Suprapubic skin (tissue), 4 donors: ENCODE results near the gene MACC1. TPM values are rescaled to one million over a fixed set of nuclear protein-coding genes. Genes with fewer than 3 reads are reported as not detected.
"Not testable (repeated sequence)": the region's sequence is repeated elsewhere in the genome, so short reads cannot be mapped to it uniquely, and the experiment has no call there.

Experiments
- DNase-seq, 2 donors: peaks; one replicate each; pipeline ENCODE4 v3.0.0-alpha.2; 2019; ENCODE audit warnings: low spot score in 2 of 2
- H3K27ac ChIP-seq: fragments of 200-600 bp; sonication (generic); one replicate; pipeline ENCODE4 v1.5.1; 2019
- H3K27me3 ChIP-seq: fragments of 200-600 bp; sonication (generic); one replicate; pipeline ENCODE4 v1.5.1; 2019
- H3K36me3 ChIP-seq: fragments of 200-600 bp; sonication (generic); one replicate; pipeline ENCODE4 v1.5.1; 2019
- H3K4me1 ChIP-seq: fragments of 200-600 bp; sonication (generic); one replicate; pipeline ENCODE4 v1.5.1; 2019
- H3K4me3 ChIP-seq: fragments of 200-600 bp; sonication (generic); one replicate; pipeline ENCODE4 v1.5.1; 2019; ENCODE audit warnings: mild to moderate bottlenecking
- H3K9me3 ChIP-seq: fragments of 200-600 bp; sonication (generic); one replicate; pipeline ENCODE4 v1.5.1; 2019
- EP300 ChIP-seq: sonication (generic); formaldehyde crosslinking; IDR thresholded peaks from one replicate; pipeline ENCODE4 v1.6.1; 2017; ENCODE audit warnings: antibody characterized with exemption
- POLR2A ChIP-seq, 2 donors: fragments of 450-650 bp; IDR thresholded peaks; one replicate each; pipeline ENCODE4 v1.6.1; 2017; ENCODE audit warnings: antibody characterized with exemption in 2 of 2, mild to moderate bottlenecking in 2 of 2, moderate library complexity in 2 of 2
- POLR2AphosphoS5 ChIP-seq, 3 donors: sonication (generic); formaldehyde crosslinking; IDR thresholded peaks; one replicate each; pipeline ENCODE4 v1.6.1; 2017; ENCODE audit warnings: antibody characterized with exemption in 3 of 3
- WGBS: methylation state at CpG from one replicate; pipeline ENCODE4 v1.1.5; 2018; 5-methylcytosine and 5-hydroxymethylcytosine counted together
- total RNA-seq, 4 donors: library from RNA; depleted of rRNA; stranded (reverse); fragments of >200 nt; gene quantifications; one replicate each; pipeline ENCODE4 v1.1.0, GENCODE V29; 2016
- TF ChIP-seq, protein P1 (sequence below), 2 donors: fragments of 200-600 bp in 1 of 2; fragments of 450-650 bp in 1 of 2; sonication (generic) in 1 of 2; IDR thresholded peaks; one replicate each; pipeline ENCODE4 v1.5.1; 2016 to 2019; ENCODE audit warnings: antibody characterized with exemption in 2 of 2, mild to moderate bottlenecking in 1 of 2, moderate library complexity in 1 of 2

MACC1 gene
- total RNA-seq, 4 donors from 2014 or later, result 8.6 to 13.0 (median 11.5) TPM

- WGBS, result 86% methylated on average over 4 of the region's 4 CpGs
- no peak overlapping the region for H3K4me3 ChIP-seq
- H3K36me3 ChIP-seq, result no peaks in the 10 kb centered on the region
- no peak for DNase-seq
- TF ChIP-seq, protein P1, sequence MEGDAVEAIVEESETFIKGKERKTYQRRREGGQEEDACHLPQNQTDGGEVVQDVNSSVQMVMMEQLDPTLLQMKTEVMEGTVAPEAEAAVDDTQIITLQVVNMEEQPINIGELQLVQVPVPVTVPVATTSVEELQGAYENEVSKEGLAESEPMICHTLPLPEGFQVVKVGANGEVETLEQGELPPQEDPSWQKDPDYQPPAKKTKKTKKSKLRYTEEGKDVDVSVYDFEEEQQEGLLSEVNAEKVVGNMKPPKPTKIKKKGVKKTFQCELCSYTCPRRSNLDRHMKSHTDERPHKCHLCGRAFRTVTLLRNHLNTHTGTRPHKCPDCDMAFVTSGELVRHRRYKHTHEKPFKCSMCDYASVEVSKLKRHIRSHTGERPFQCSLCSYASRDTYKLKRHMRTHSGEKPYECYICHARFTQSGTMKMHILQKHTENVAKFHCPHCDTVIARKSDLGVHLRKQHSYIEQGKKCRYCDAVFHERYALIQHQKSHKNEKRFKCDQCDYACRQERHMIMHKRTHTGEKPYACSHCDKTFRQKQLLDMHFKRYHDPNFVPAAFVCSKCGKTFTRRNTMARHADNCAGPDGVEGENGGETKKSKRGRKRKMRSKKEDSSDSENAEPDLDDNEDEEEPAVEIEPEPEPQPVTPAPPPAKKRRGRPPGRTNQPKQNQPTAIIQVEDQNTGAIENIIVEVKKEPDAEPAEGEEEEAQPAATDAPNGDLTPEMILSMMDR (IDR thresholded peaks at IDR 0.05), result no peak
- TF ChIP-seq POLR2A (IDR thresholded peaks at IDR 0.05) (no peak), POLR2AphosphoS5 (IDR thresholded peaks at IDR 0.05) (no peak), EP300 (no peak)
- no peaks in the 10 kb centered on the region for H3K4me1 ChIP-seq
- H3K27me3 ChIP-seq, result no peaks in the 10 kb centered on the region
- no peak overlapping the region for H3K27ac ChIP-seq
- no peaks in the 10 kb centered on the region for H3K9me3 ChIP-seq
These were observed 85.4 kb downstream of the MACC1 start for GRCh38 chr7:20131776-20132175.

GRCh38 chr7:20129920-20130319, 87.3 kb downstream of the MACC1 start:
- TF ChIP-seq, protein P1 (IDR thresholded peaks at IDR 0.05), result no peak
- TF ChIP-seq POLR2A (IDR thresholded peaks at IDR 0.05) (no peak), EP300 (no peak), POLR2AphosphoS5 (IDR thresholded peaks at IDR 0.05) (no peak)
- Histone ChIP-seq H3K4me3 (no peak overlapping the region), H3K27me3 (no peaks in the 10 kb centered on the region), H3K27ac (peak overlapping the region; percentile 73), H3K4me1 (no peaks in the 10 kb centered on the region), H3K36me3 (no peaks in the 10 kb centered on the region), H3K9me3 (no peaks in the 10 kb centered on the region)
- DNase-seq, result no peak

DNA sequence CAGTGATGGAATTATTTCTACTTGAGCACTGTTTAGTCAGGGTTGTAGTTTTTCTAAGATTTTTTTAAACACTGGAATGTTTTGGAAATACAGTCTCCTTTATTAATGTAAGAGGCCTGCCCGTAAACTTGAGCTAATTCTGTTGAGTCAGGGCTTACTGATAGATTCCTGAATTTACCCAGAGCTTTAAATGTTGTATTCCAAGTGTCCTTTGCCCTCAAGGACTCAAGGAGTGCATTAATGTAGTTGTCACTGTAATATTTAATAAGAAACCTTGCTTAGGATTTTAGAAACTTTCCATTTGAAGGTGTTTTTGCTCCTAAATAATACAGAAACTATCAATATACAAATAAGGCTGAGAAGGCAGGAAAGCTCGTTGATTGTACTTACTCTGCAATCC, 89.2 kb downstream of the MACC1 start:
- H3K9me3 ChIP-seq, result no peaks in the 10 kb centered on the region
- H3K27ac ChIP-seq, result no peak overlapping the region
- no peaks in the 10 kb centered on the region for H3K27me3 ChIP-seq
- no peaks in the 10 kb centered on the region for H3K36me3 ChIP-seq
- H3K4me1 ChIP-seq, result no peaks in the 10 kb centered on the region
- no peak for DNase-seq
- 66% methylated on average over 2 of the region's 2 CpGs for WGBS
- TF ChIP-seq, protein P1 (IDR thresholded peaks at IDR 0.05), result no peak
- TF ChIP-seq EP300 (no peak), POLR2A (IDR thresholded peaks at IDR 0.05) (no peak), POLR2AphosphoS5 (IDR thresholded peaks at IDR 0.05) (no peak)
- no peak overlapping the region for H3K4me3 ChIP-seq

DNA sequence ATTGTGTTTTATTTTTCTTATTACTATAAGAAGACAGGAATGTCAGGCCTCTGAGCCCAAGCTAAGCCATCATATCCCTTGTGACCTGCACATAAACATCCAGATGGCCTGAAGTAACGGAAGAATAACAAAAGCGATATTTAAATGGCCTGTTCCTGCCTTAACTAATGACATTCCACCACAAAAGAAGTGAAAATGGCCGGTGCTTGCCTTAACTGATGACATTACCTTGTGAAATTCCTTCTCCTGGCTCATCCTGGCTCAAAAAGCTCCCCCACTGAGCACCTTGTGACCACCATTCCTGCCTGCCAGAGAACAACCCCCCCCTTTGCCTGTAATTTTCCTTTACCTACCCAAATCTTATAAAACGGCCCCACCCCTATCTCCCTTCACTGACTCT, 91.1 kb downstream of the MACC1 start:
- H3K27ac ChIP-seq, H3K9me3 ChIP-seq, H3K27me3 ChIP-seq, H3K4me3 ChIP-seq, H3K4me1 ChIP-seq, DNase-seq, H3K36me3 ChIP-seq: not testable (repeated sequence)
- 83% methylated on average over 4 of the region's 4 CpGs for WGBS

GRCh38 chr7:20124087-20124486, 93.1 kb downstream of the MACC1 start:
- H3K9me3 ChIP-seq, H3K4me3 ChIP-seq, DNase-seq, H3K27me3 ChIP-seq, H3K27ac ChIP-seq, H3K4me1 ChIP-seq, H3K36me3 ChIP-seq: not testable (repeated sequence)
- 90% methylated on average over 6 of the region's 6 CpGs for WGBS

DNA sequence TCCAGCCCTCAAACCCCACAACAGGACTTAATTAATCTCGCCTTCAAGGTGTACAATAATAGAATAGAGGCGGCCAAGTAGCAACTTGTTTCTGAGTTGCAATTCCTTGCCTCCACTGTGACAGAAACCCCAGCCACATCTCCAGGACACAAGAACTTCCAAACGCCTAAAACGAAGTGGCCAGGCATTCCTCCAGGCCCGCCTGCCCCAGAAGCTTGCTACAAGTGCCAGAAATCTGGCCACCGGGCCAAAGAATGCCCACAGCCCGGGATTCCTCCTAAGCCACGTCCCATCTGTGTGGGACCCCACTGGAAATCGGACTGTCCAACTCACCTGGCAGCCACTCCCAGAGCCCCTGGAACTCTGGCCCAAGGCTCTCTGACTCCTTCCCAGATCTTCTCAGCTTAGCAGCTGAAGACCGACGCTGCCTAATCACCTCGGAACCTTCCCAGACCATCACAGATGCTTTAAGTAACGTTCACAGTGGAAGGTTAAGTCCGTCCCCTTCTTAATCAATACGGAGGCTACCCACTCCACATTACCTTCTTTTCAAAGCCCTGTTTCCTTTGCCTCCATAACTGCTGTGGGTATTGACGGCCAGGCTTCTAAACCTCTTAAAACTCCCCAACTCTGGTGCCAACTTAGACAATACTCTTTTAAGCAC, 94.4 kb downstream of the MACC1 start:
- H3K4me1 ChIP-seq, H3K27ac ChIP-seq, DNase-seq, H3K36me3 ChIP-seq, H3K4me3 ChIP-seq, H3K27me3 ChIP-seq, H3K9me3 ChIP-seq: not testable (repeated sequence)
- WGBS, result 84% methylated on average over 15 of the region's 16 CpGs

- Histone ChIP-seq H3K27ac (no peak overlapping the region), H3K36me3 (no peaks in the 10 kb centered on the region), H3K27me3 (no peaks in the 10 kb centered on the region), H3K4me3 (no peak overlapping the region), H3K9me3 (no peaks in the 10 kb centered on the region), H3K4me1 (no peaks in the 10 kb centered on the region)
- TF ChIP-seq EP300 (no peak), POLR2A (IDR thresholded peaks at IDR 0.05) (no peak), POLR2AphosphoS5 (IDR thresholded peaks at IDR 0.05) (no peak)
- TF ChIP-seq, protein P1 (IDR thresholded peaks at IDR 0.05), result no peak
- 81% methylated on average over 6 of the region's 6 CpGs for WGBS
- DNase-seq, result no peak
These were observed 95.1 kb downstream of the MACC1 start for GRCh38 chr7:20122073-20122472.
